ENCODE results near the gene CEMP1. TPM values are rescaled to one million over a fixed set of nuclear protein-coding genes. Genes with fewer than 3 reads are reported as not detected.
"Not testable (repeated sequence)": the region's sequence is repeated elsewhere in the genome, so short reads cannot be mapped to it uniquely, and the experiment has no call there.

Gene CEMP1, protein sequence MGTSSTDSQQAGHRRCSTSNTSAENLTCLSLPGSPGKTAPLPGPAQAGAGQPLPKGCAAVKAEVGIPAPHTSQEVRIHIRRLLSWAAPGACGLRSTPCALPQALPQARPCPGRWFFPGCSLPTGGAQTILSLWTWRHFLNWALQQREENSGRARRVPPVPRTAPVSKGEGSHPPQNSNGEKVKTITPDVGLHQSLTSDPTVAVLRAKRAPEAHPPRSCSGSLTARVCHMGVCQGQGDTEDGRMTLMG
- total RNA-seq: not detected

DNA sequence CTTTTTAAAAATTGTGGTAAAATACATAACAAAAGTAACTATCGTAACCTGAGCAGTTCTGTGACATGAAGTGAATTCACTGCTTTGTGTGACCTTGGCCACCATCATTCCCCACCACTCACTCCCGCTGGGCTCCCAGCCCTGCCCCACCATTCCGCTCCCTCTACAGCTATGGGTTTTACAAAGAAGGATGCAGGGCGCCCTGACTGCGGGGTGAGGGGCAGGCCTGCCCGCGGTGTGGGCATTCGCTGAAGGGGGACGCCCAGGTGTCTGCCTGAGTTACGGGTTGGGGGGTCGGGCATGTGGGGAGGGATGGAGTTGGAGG, at the start of gene CEMP1:
Gene CEMP1 (minus strand): TSS at position 38 of the 325 bp plus-strand sequence. CDS start 335 bp downstream, outside the sequence.
- H3K27me3 ChIP-seq (ENCODE audit: control insufficient read depth in 3 of 3, insufficient read depth in 3 of 3, low read length in 3 of 3): no peaks in the 10 kb centered on the region
- H3K27ac ChIP-seq (ENCODE audit: low read depth, low read length): peak within 1 kb of the TSS; percentile 95
- H3K9me3 ChIP-seq (ENCODE audit: control insufficient read depth in 3 of 3, low read length in 3 of 3): no peaks in the 10 kb centered on the region
- peaks cover 20 to 24% (median 22%) of the 10 kb centered on the region in 3 donors for H3K36me3 ChIP-seq (ENCODE audit: control insufficient read depth in 3 of 3, insufficient read depth in 3 of 3, low read length in 3 of 3)
- peak within 1 kb of the TSS; percentile 85 to 93 (median 91) for H3K9ac ChIP-seq (ENCODE audit: low read depth in 1 of 3, low read length in 3 of 3)
- H3K4me3 ChIP-seq (ENCODE audit: low read length in 3 of 3): peak within 1 kb of the TSS; percentile 79 to 88 (median 87)
- H3K4me1 ChIP-seq (ENCODE audit: control insufficient read depth in 3 of 3, insufficient read depth in 3 of 3, low read length in 3 of 3): peaks cover 17 to 32% (median 24%) of the 10 kb centered on the region in 3 donors

DNA sequence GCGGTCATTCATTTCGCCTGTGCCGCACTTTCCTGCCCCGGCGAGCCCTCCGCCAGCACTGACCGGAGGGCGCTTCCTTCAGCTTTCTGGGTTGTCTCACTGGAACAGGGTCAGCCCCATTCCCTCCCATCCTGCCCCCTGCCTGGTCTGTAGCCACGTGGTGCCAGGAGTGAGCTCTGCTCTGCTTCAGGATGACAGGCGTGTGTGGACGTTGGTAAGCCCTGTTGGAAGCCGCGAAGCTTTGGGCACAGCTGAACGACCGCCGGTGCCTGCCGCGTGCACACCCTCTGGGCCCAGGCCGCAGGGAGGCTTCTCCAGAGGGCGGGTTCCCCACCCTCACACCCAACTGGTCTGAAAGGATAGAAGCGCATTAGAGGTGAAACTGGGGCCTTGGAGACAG, 49.6 kb upstream of the CEMP1 start:
- H3K4me1 ChIP-seq (ENCODE audit: control insufficient read depth in 3 of 3, insufficient read depth in 3 of 3, low read length in 3 of 3): peaks cover 13% of the 10 kb centered on the region in 3 donors
- not testable (repeated sequence) for H3K9me3 ChIP-seq (ENCODE audit: control insufficient read depth in 3 of 3, low read length in 3 of 3); H3K9ac ChIP-seq (ENCODE audit: low read depth in 1 of 3, low read length in 3 of 3); H3K36me3 ChIP-seq (ENCODE audit: control insufficient read depth in 3 of 3, insufficient read depth in 3 of 3, low read length in 3 of 3); H3K27ac ChIP-seq (ENCODE audit: low read depth, low read length); H3K4me3 ChIP-seq (ENCODE audit: low read length in 3 of 3); H3K27me3 ChIP-seq (ENCODE audit: control insufficient read depth in 3 of 3, insufficient read depth in 3 of 3, low read length in 3 of 3)

- not testable (repeated sequence) for H3K36me3 ChIP-seq (ENCODE audit: control insufficient read depth in 3 of 3, insufficient read depth in 3 of 3, low read length in 3 of 3); H3K27me3 ChIP-seq (ENCODE audit: control insufficient read depth in 3 of 3, insufficient read depth in 3 of 3, low read length in 3 of 3); H3K4me1 ChIP-seq (ENCODE audit: control insufficient read depth in 3 of 3, insufficient read depth in 3 of 3, low read length in 3 of 3); H3K27ac ChIP-seq (ENCODE audit: low read depth, low read length); H3K4me3 ChIP-seq (ENCODE audit: low read length in 3 of 3); H3K9ac ChIP-seq (ENCODE audit: low read depth in 1 of 3, low read length in 3 of 3); H3K9me3 ChIP-seq (ENCODE audit: control insufficient read depth in 3 of 3, low read length in 3 of 3)
Measured at GRCh38 chr16:2580143-2580542, 48.9 kb upstream of the CEMP1 start.

- H3K27me3 ChIP-seq (ENCODE audit: control insufficient read depth in 3 of 3, insufficient read depth in 3 of 3, low read length in 3 of 3); H3K36me3 ChIP-seq (ENCODE audit: control insufficient read depth in 3 of 3, insufficient read depth in 3 of 3, low read length in 3 of 3); H3K4me1 ChIP-seq (ENCODE audit: control insufficient read depth in 3 of 3, insufficient read depth in 3 of 3, low read length in 3 of 3); H3K27ac ChIP-seq (ENCODE audit: low read depth, low read length); H3K4me3 ChIP-seq (ENCODE audit: low read length in 3 of 3); H3K9ac ChIP-seq (ENCODE audit: low read depth in 1 of 3, low read length in 3 of 3); H3K9me3 ChIP-seq (ENCODE audit: control insufficient read depth in 3 of 3, low read length in 3 of 3): not testable (repeated sequence)
Measured at GRCh38 chr16:2578905-2579304, 47.7 kb upstream of the CEMP1 start.

DNA sequence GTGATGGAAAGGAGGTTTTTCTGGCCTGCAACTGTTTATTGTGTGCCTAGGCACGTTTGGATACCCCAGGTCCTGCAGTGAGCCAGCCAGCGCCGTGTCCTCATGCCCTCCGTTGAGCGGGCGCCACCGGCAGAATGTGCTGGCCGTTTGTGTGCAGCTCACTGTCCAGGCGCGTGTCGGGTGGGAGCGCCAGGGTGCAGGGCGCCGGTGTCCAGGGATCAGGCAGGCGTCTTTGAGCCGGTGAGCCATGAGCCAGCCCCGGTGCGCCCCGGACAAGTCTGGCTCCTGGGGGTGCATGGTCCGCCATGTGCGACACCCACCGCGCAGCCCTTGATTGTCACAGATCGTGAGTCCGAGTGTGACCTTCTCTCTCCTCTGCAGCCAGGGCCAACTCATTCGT, 45.8 kb upstream of the CEMP1 start:
- not testable (repeated sequence) for H3K4me3 ChIP-seq (ENCODE audit: low read length in 3 of 3); H3K27me3 ChIP-seq (ENCODE audit: control insufficient read depth in 3 of 3, insufficient read depth in 3 of 3, low read length in 3 of 3); H3K9ac ChIP-seq (ENCODE audit: low read depth in 1 of 3, low read length in 3 of 3); H3K36me3 ChIP-seq (ENCODE audit: control insufficient read depth in 3 of 3, insufficient read depth in 3 of 3, low read length in 3 of 3); H3K9me3 ChIP-seq (ENCODE audit: control insufficient read depth in 3 of 3, low read length in 3 of 3); H3K4me1 ChIP-seq (ENCODE audit: control insufficient read depth in 3 of 3, insufficient read depth in 3 of 3, low read length in 3 of 3); H3K27ac ChIP-seq (ENCODE audit: low read depth, low read length)

DNA sequence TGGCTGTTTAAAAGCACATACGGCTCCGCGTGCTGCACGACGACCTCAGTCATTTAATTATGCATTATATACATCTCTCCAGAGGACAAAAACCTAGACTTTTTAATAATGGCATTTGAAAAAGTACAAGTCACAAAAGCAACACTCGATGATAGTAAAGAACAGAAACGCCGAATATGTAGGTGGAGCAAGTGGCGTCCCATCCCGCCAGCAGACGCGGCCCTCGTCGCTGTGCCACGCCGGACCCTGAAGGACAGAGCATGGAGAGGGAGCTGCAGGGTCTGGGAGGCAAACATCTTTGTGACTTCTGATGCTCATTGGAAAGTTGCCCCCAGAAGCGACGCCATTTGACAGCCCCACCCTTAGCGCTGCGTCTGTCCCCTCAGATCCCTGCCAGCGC, 44.6 kb upstream of the CEMP1 start:
- H3K27ac ChIP-seq (ENCODE audit: low read depth, low read length); H3K9me3 ChIP-seq (ENCODE audit: control insufficient read depth in 3 of 3, low read length in 3 of 3); H3K4me1 ChIP-seq (ENCODE audit: control insufficient read depth in 3 of 3, insufficient read depth in 3 of 3, low read length in 3 of 3); H3K9ac ChIP-seq (ENCODE audit: low read depth in 1 of 3, low read length in 3 of 3); H3K4me3 ChIP-seq (ENCODE audit: low read length in 3 of 3); H3K36me3 ChIP-seq (ENCODE audit: control insufficient read depth in 3 of 3, insufficient read depth in 3 of 3, low read length in 3 of 3); H3K27me3 ChIP-seq (ENCODE audit: control insufficient read depth in 3 of 3, insufficient read depth in 3 of 3, low read length in 3 of 3): not testable (repeated sequence)

GRCh38 chr16:2572704-2573103, 41.5 kb upstream of the CEMP1 start:
- H3K4me3 ChIP-seq (ENCODE audit: low read length in 3 of 3); H3K9me3 ChIP-seq (ENCODE audit: control insufficient read depth in 3 of 3, low read length in 3 of 3); H3K4me1 ChIP-seq (ENCODE audit: control insufficient read depth in 3 of 3, insufficient read depth in 3 of 3, low read length in 3 of 3); H3K9ac ChIP-seq (ENCODE audit: low read depth in 1 of 3, low read length in 3 of 3); H3K36me3 ChIP-seq (ENCODE audit: control insufficient read depth in 3 of 3, insufficient read depth in 3 of 3, low read length in 3 of 3); H3K27me3 ChIP-seq (ENCODE audit: control insufficient read depth in 3 of 3, insufficient read depth in 3 of 3, low read length in 3 of 3); H3K27ac ChIP-seq (ENCODE audit: low read depth, low read length): not testable (repeated sequence)

GRCh38 chr16:2568573-2568972, 37.4 kb upstream of the CEMP1 start:
- not testable (repeated sequence) for H3K36me3 ChIP-seq (ENCODE audit: control insufficient read depth in 3 of 3, insufficient read depth in 3 of 3, low read length in 3 of 3); H3K27me3 ChIP-seq (ENCODE audit: control insufficient read depth in 3 of 3, insufficient read depth in 3 of 3, low read length in 3 of 3); H3K9ac ChIP-seq (ENCODE audit: low read depth in 1 of 3, low read length in 3 of 3); H3K9me3 ChIP-seq (ENCODE audit: control insufficient read depth in 3 of 3, low read length in 3 of 3); H3K4me3 ChIP-seq (ENCODE audit: low read length in 3 of 3); H3K27ac ChIP-seq (ENCODE audit: low read depth, low read length); H3K4me1 ChIP-seq (ENCODE audit: control insufficient read depth in 3 of 3, insufficient read depth in 3 of 3, low read length in 3 of 3)

DNA sequence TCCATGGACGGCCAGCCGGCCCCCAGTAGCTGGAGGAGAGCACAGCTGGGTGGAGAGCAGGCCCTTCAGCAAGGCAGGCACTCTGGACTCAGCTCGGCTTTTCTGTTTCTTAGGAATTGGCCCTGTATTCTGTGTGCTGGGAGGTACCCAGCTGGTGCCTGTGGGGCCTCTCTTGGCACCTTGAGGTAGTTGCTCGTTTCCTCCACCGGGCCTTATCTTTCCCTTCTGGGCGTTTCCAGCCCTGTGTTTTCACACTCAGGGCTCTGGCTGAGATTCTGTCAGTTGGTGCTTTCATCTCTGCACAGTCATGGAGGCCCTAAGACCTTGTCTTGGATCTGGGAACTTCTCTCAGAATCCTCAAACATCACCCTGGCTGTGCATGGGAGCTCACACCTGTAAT, 36.3 kb upstream of the CEMP1 start:
- not testable (repeated sequence) for H3K27me3 ChIP-seq (ENCODE audit: control insufficient read depth in 3 of 3, insufficient read depth in 3 of 3, low read length in 3 of 3); H3K36me3 ChIP-seq (ENCODE audit: control insufficient read depth in 3 of 3, insufficient read depth in 3 of 3, low read length in 3 of 3); H3K9ac ChIP-seq (ENCODE audit: low read depth in 1 of 3, low read length in 3 of 3); H3K4me1 ChIP-seq (ENCODE audit: control insufficient read depth in 3 of 3, insufficient read depth in 3 of 3, low read length in 3 of 3); H3K9me3 ChIP-seq (ENCODE audit: control insufficient read depth in 3 of 3, low read length in 3 of 3); H3K27ac ChIP-seq (ENCODE audit: low read depth, low read length); H3K4me3 ChIP-seq (ENCODE audit: low read length in 3 of 3)

- H3K4me1 ChIP-seq (ENCODE audit: control insufficient read depth in 3 of 3, insufficient read depth in 3 of 3, low read length in 3 of 3); H3K27ac ChIP-seq (ENCODE audit: low read depth, low read length); H3K4me3 ChIP-seq (ENCODE audit: low read length in 3 of 3); H3K36me3 ChIP-seq (ENCODE audit: control insufficient read depth in 3 of 3, insufficient read depth in 3 of 3, low read length in 3 of 3); H3K27me3 ChIP-seq (ENCODE audit: control insufficient read depth in 3 of 3, insufficient read depth in 3 of 3, low read length in 3 of 3); H3K9ac ChIP-seq (ENCODE audit: low read depth in 1 of 3, low read length in 3 of 3); H3K9me3 ChIP-seq (ENCODE audit: control insufficient read depth in 3 of 3, low read length in 3 of 3): not testable (repeated sequence)
Measured at GRCh38 chr16:2560798-2561133, 29.6 kb upstream of the CEMP1 start.

Measured in skeletal muscle tissue (tissue), 4 donors.